ENCODE results near the gene NFASC.

The NFASC gene

GRCh38 chr1:205032508-205032907 lies 161.8 kb downstream of the NFASC start:
- DNase-seq (ENCODE audit: low read depth in 1 of 2, low spot score in 1 of 2), result no peak

GRCh38 chr1:205037539-205037938 lies 166.9 kb downstream of the NFASC start:
- no peak for DNase-seq (ENCODE audit: low read depth in 1 of 2, low spot score in 1 of 2)

- DNase-seq (ENCODE audit: low read depth in 1 of 2, low spot score in 1 of 2), result no peak
These were observed 167.6 kb downstream of the NFASC start for GRCh38 chr1:205038132-205038786.

GRCh38 chr1:205041001-205041715 lies 170.5 kb downstream of the NFASC start:
- DNase-seq (ENCODE audit: low read depth in 1 of 2, low spot score in 1 of 2), result no peak

GRCh38 chr1:205041998-205042910 lies 171.6 kb downstream of the NFASC start:
- DNase-seq (ENCODE audit: low read depth in 1 of 2, low spot score in 1 of 2), result no peak

- DNase-seq (ENCODE audit: low read depth in 1 of 2, low spot score in 1 of 2), result no peak
These were observed 172.5 kb downstream of the NFASC start, which contains the start of gene CNTN2 for GRCh38 chr1:205042911-205043806. CNTN2 (plus strand) TSS chr1:205043212; CDS start chr1:205053186, 9,974 bp downstream.

- no peak for DNase-seq (ENCODE audit: low read depth in 1 of 2, low spot score in 1 of 2)
These were observed 173.2 kb downstream of the NFASC start for GRCh38 chr1:205043866-205044265.

DNA sequence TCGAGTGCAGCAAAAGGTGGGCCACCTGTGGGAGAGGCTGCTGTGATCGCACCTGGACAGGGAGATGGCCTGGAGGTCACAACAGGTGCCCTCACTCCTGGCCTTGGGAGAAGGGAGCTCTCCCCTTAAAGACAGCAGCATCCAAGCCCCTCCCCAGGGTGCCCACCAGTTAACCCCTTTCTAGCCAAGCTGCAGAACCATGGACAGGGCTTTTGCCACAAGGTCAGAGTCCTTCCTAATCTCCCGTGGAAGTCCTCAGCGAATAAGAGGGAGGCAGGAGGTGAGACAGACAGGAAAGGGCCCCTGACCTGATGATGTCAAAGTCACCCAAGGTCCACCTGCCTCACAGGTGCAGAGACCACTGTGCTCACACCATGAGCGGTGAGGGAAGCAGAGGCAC lies 174.1 kb downstream of the NFASC start:
- no peak for DNase-seq (ENCODE audit: low read depth in 1 of 2, low spot score in 1 of 2)

DNA sequence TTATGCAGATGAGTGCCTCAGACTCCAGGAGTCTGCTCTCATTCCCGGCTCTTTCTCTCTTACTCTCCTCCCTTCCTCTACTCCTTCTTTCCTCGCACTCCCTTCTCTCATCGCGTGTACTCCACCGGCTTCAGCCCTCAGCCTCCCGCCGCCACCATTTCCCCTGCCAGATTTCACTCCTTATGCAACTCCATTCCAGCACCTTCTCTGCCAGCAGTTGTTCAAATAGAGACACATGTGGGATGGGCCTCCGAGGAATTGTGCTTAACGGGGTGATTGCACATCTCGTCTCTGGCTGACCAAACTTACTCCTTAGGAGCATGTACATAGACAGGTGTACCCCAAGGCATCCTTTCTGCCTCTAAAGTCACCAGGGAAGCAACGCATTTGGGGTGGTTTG lies 174.5 kb downstream of the NFASC start:
- no peak for DNase-seq (ENCODE audit: low read depth in 1 of 2, low spot score in 1 of 2)

DNA sequence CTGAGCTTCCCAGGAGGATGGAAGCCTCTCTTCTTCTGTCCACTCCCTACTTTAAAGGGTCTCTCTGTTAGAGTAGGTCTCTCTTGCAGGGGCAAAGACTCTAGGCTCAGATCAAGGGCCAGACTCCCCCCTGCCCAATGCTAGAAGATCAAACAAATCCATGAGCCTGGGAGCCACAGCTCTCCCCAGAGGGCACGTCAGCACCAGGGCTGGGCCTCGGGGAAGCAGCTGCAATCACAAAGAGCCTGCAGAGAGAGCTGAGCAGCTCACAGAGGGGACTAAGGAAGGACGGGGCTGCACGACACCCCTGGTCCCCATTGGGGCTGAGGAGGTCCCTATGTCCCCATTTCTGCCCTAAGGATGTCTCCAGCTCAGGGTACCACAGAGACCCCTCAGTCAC lies 176.2 kb downstream of the NFASC start:
- DNase-seq (ENCODE audit: low read depth in 1 of 2, low spot score in 1 of 2), result no peak

DNA sequence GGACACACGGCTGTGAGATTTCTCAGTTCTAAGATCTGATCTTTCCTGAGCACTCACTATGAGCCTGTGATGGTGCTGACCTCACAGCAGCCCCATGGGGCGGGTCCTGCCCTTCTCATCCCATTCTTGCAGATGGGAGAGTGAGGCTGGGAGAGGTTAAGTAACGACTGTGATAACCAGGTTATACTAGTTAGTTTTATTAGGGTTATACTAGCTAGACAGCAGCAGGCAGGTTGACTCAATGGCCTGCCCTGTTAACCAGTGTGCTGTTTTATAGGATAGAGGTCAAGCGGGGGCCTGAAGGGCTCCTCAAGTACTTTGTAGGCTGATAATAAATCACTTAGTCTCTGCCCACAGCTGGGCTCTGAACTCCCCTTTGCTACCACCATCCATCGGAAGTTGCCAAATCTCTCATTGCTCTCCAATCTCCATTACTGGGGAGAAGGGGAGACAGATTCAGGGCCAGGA lies 177.1 kb downstream of the NFASC start:
- no peak for DNase-seq (ENCODE audit: low read depth in 1 of 2, low spot score in 1 of 2)

- no peak for DNase-seq (ENCODE audit: low read depth in 1 of 2, low spot score in 1 of 2)
These were observed 177.7 kb downstream of the NFASC start for GRCh38 chr1:205048382-205048781.

DNA sequence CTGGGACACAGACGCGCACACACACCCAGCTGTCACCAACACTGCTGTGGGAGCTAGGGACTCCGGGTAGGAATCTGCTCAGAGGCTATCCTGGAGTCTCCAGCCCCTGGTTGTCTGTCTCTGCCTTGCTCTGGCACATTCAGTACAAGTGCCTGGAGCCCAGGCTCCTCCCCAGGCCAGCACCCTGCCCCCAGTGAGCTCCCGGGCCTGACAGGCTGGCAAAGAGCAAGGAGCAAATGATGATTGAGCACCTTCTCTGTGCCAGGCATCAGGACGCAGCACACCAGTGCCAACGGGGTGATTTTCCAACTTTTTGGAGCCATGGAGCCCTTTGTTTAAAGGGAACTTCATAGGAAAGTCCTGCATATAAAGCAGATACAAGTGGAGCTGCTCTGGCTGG lies 178.8 kb downstream of the NFASC start:
- no peak for DNase-seq (ENCODE audit: low read depth in 1 of 2, low spot score in 1 of 2)

DNA sequence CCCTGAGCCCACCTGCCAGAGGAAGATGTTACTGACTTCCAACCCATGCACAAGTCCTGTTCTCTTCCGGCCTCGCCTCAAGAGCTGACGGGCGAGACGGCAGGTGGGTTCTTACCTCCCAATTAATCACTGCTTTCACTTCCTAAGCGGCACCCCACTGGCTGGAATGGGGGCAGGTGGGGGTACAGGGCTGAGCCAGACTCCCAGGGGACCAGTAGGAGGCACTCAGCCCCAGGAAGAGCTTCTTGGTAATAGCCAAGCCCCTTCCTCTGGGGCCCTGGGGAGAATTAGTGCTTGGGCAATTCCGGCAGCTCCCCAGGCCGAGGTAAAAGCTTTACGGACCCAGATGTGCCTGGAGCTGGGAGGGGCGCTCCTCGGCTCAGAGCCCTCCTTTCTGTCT lies 182.0 kb downstream of the NFASC start:
- DNase-seq (ENCODE audit: low read depth in 1 of 2, low spot score in 1 of 2), result no peak

DNA sequence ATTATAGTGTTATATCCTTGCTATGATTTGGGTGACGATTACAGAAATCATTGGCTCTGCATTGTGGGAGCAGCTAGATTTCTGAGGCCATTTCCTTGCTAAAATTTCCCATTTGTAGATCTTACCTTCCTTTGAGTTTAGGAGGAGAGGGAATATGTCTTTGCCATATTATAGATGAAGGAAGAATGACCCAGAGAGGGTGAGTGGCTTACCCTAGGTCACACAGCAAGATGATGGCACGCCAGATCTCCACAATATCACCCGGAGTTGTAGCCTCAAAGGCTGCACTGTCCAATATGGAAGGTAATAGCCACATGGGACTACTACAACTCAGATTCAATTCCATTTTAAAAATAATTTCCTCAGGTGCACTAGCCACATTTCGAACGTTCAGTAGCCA lies 182.6 kb downstream of the NFASC start:
- DNase-seq (ENCODE audit: low read depth in 1 of 2, low spot score in 1 of 2), result no peak

GRCh38 chr1:205054013-205054412 lies 183.4 kb downstream of the NFASC start:
- no peak for DNase-seq (ENCODE audit: low read depth in 1 of 2, low spot score in 1 of 2)

DNA sequence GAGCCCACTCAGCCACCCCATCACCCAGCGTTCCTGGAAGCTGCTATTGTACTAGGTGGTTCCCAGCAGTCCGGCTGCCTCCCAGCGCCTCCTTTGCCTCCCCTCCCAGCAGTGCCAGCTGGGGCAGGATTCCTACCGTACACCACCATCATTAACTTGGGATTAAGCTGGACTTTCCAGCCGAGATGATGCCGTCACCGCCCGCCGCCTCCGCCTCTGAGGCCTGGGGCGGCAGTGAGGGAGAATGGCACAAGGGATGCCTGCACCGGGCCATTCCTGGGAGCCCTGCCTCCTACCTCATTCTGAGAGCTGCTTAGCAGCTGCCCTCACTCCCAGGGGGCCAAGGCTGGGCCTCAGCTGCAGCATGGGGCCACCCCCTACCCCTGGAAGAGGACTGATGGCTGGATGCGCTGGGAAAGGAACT lies 185.5 kb downstream of the NFASC start:
- no peak for DNase-seq (ENCODE audit: low read depth in 1 of 2, low spot score in 1 of 2)

GRCh38 chr1:205056956-205057568 lies 186.4 kb downstream of the NFASC start:
- DNase-seq (ENCODE audit: low read depth in 1 of 2, low spot score in 1 of 2), result no peak

DNA sequence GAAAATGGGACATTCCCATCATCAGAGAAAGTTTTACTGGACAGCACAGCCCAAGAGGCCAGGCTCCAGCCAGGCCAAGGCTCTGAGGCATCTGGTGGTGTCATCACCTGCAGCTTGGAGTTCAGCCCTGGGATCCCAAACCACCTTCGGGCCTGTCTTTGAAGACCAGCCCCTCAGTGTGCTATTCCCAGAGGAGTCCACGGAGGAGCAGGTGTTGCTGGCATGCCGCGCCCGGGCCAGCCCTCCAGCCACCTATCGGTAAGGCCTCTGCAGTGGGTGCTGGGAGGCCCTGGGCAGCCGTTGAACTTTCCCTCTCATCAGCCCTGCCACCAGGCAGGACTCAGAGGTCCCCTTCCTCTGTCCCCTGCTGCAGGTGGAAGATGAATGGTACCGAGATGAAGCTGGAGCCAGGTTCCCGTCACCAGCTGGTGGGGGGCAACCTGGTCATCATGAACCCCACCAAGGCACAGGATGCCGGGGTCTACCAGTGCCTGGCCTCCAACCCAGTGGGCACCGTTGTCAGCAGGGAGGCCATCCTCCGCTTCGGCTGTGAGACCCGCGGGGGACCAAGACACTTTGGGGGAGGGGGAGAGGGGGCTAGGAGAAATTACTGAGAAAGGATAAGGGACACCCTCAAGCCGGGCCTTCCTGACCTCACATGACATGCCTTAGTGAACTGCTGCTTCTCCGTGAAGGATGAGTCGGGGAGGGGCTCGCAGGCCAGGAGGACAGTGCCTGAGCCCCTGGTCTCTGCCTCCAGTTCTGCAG lies 187.3 kb downstream of the NFASC start:
- DNase-seq (ENCODE audit: low read depth in 1 of 2, low spot score in 1 of 2), result no peak
